WTC11 (cell line): ENCODE results near the gene SLC6A20. TPM values are rescaled to one million over a fixed set of nuclear protein-coding genes. Genes with fewer than 3 reads are reported as not detected.

Experiments
- ATAC-seq: fragments of 200-7000 bp; cut with Tn5 transposase; 2 replicates; pipeline ENCODE4 v1.10.0; 2021; ENCODE audit warnings: mild to moderate bottlenecking, moderate library complexity
- CTCF ChIA-PET: fragments of 300-600 bp; sonication (Branson Sonifier 250); formaldehyde crosslinking; loops from one replicate; lab custom pipeline; 2021; ENCODE audit warnings: antibody characterized with exemption; lab: Charles Lee
- POLR2A ChIA-PET: fragments of 350-600 bp; sonication (Branson Sonifier 250); formaldehyde crosslinking; loops from one replicate; lab custom pipeline; 2021; ENCODE audit warnings: antibody characterized with exemption; lab: Charles Lee
- DNase-seq: peaks from one replicate; pipeline ENCODE4 v3.0.0; 2021; ENCODE audit warnings: low spot score
- H3K27ac Mint-ChIP-seq: 2 replicates; pipeline ENCODE4 v1.8.0; 2021; ENCODE audit warnings: mixed read lengths
- H3K27me3 Mint-ChIP-seq: 2 replicates; pipeline ENCODE4 v1.8.0; 2021; ENCODE audit warnings: low read depth, mild to moderate bottlenecking, moderate library complexity, mixed read lengths
- H3K36me3 Mint-ChIP-seq: 2 replicates; pipeline ENCODE4 v1.8.0; 2021; ENCODE audit warnings: mixed read lengths
- H3K4me1 Mint-ChIP-seq: 2 replicates; pipeline ENCODE4 v1.8.0; 2022; ENCODE audit warnings: mixed read lengths
- H3K4me3 Mint-ChIP-seq: 2 replicates; pipeline ENCODE4 v1.8.0; 2021; ENCODE audit warnings: mild to moderate bottlenecking, moderate library complexity, mixed read lengths
- H3K9me3 Mint-ChIP-seq: 2 replicates; pipeline ENCODE4 v1.8.0; 2021; ENCODE audit warnings: mixed read lengths
- CREB1 ChIP-seq: sonication (generic); formaldehyde crosslinking; IDR thresholded peaks from 2 replicates; pipeline ENCODE4 v1.8.0; 2023; ENCODE audit warnings: mild to moderate bottlenecking, missing genetic modification reagents
- KAT7 ChIP-seq: sonication (generic); formaldehyde crosslinking; IDR thresholded peaks from 2 replicates; pipeline ENCODE4 v1.8.1; 2023; ENCODE audit warnings: missing genetic modification reagents, mild to moderate bottlenecking, borderline replicate concordance
- OVOL2 ChIP-seq: fragments of 250-450 bp; sonication (Bioruptor Pico); IDR thresholded peaks from 2 replicates; pipeline ENCODE4 v1.9.0; 2021; ENCODE audit warnings: mild to moderate bottlenecking, borderline replicate concordance
- TCF7 ChIP-seq: sonication (generic); formaldehyde crosslinking; IDR thresholded peaks from 2 replicates; pipeline ENCODE4 v1.8.0; 2022; ENCODE audit warnings: mild to moderate bottlenecking, low read depth, missing genetic modification reagents, moderate library complexity
- ZNF121 ChIP-seq: sonication (generic); formaldehyde crosslinking; IDR thresholded peaks from 2 replicates; pipeline ENCODE4 v1.8.0; 2023; ENCODE audit warnings: missing genetic modification reagents
- ZNF138 ChIP-seq: sonication (generic); formaldehyde crosslinking; conservative IDR thresholded peaks from 2 replicates; pipeline ENCODE4 v1.8.1; 2022; ENCODE audit warnings: mild to moderate bottlenecking, moderate library complexity, missing genetic modification reagents
- ZNF263 ChIP-seq: sonication (generic); formaldehyde crosslinking; IDR thresholded peaks from 2 replicates; pipeline ENCODE4 v1.8.1; 2022; ENCODE audit warnings: low read depth, mild to moderate bottlenecking, moderate library complexity, missing genetic modification reagents
- total RNA-seq: library from RNA; stranded (reverse); gene quantifications from 3 replicates; pipeline ENCODE4 v1.2.3, GENCODE V29; 2021
- TF ChIP-seq, protein P1 (sequence below): sonication (generic); formaldehyde crosslinking; conservative IDR thresholded peaks from 2 replicates; pipeline ENCODE4 v1.8.1; 2023; ENCODE audit warnings: mild to moderate bottlenecking, low read depth, missing genetic modification reagents, moderate library complexity
- TF ChIP-seq, protein P2 (sequence below): sonication (generic); formaldehyde crosslinking; IDR thresholded peaks from 2 replicates; pipeline ENCODE4 v1.8.1; 2022; ENCODE audit warnings: mild to moderate bottlenecking, moderate library complexity, missing genetic modification reagents
- TF ChIP-seq, protein P3 (sequence below): sonication (generic); formaldehyde crosslinking; IDR thresholded peaks from 2 replicates; pipeline ENCODE4 v1.8.0; 2022; ENCODE audit warnings: mild to moderate bottlenecking, missing genetic modification reagents
- TF ChIP-seq, protein P4 (sequence below): sonication (generic); formaldehyde crosslinking; conservative IDR thresholded peaks from 2 replicates; pipeline ENCODE4 v1.8.1; 2022; ENCODE audit warnings: mild to moderate bottlenecking, missing genetic modification reagents
- TF ChIP-seq, protein P5 (sequence below): sonication (generic); formaldehyde crosslinking; IDR thresholded peaks from 2 replicates; pipeline ENCODE4 v1.8.1; 2022; ENCODE audit warnings: low read depth, mild to moderate bottlenecking, moderate library complexity, missing genetic modification reagents, borderline replicate concordance
- TF ChIP-seq, protein P6 (sequence below): sonication (generic); formaldehyde crosslinking; IDR thresholded peaks from 2 replicates; pipeline ENCODE4 v1.8.0; 2022; ENCODE audit warnings: mild to moderate bottlenecking, missing genetic modification reagents
- TF ChIP-seq, protein P7 (sequence below): sonication (generic); formaldehyde crosslinking; IDR thresholded peaks from 2 replicates; pipeline ENCODE4 v1.8.1; 2023; ENCODE audit warnings: mild to moderate bottlenecking, missing genetic modification reagents, moderate library complexity
- TF ChIP-seq, protein P8 (sequence below): fragments of 250-450 bp; sonication (Bioruptor Pico); IDR thresholded peaks from 2 replicates; pipeline ENCODE4 v2.1.2; 2022; ENCODE audit warnings: mild to moderate bottlenecking, moderate library complexity

SLC6A20 gene
- total RNA-seq, 1 experiment from 2014 or later: 0.26 TPM

DNA sequence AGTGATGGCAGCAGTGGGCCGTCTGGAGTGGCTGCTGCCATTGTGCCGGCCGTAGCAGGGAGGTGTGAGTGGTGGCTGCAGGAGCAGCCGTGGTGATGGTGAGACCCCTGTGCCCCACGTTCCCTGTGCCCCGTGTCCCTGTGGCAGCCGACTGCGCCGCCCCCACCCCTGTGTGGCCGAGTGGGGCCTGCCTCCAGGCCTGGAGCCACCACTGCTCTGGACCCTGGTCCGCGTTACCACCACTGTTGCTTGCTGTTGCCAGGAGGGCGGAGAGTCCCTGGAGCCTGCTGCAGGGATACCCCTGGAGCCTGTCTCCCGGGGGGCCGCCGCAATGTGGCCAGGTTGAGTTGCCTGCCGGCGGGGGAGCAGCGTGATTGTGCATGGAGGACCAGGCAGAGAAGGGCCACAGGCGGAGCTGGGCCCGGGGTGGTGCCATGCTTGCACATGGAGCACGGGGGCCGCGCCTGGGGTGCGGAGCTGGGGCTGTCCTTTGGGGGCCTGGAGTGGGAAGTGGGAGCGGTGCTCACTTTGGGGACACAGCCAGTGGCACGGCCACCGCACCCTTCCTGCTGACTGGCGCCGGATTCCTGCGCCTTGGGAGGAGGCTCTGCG is 50.1 kb downstream of the SLC6A20 start (continued):
- TF ChIP-seq, protein P1, sequence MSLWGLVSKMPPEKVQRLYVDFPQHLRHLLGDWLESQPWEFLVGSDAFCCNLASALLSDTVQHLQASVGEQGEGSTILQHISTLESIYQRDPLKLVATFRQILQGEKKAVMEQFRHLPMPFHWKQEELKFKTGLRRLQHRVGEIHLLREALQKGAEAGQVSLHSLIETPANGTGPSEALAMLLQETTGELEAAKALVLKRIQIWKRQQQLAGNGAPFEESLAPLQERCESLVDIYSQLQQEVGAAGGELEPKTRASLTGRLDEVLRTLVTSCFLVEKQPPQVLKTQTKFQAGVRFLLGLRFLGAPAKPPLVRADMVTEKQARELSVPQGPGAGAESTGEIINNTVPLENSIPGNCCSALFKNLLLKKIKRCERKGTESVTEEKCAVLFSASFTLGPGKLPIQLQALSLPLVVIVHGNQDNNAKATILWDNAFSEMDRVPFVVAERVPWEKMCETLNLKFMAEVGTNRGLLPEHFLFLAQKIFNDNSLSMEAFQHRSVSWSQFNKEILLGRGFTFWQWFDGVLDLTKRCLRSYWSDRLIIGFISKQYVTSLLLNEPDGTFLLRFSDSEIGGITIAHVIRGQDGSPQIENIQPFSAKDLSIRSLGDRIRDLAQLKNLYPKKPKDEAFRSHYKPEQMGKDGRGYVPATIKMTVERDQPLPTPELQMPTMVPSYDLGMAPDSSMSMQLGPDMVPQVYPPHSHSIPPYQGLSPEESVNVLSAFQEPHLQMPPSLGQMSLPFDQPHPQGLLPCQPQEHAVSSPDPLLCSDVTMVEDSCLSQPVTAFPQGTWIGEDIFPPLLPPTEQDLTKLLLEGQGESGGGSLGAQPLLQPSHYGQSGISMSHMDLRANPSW (CRISPR knock-in tag): no peak
- TF ChIP-seq KAT7 (CRISPR knock-in tag) (no peak), ZNF263 (no peak), TCF7 (no peak), CREB1 (no peak), ZNF138 (no peak)
- TF ChIP-seq, protein P2, sequence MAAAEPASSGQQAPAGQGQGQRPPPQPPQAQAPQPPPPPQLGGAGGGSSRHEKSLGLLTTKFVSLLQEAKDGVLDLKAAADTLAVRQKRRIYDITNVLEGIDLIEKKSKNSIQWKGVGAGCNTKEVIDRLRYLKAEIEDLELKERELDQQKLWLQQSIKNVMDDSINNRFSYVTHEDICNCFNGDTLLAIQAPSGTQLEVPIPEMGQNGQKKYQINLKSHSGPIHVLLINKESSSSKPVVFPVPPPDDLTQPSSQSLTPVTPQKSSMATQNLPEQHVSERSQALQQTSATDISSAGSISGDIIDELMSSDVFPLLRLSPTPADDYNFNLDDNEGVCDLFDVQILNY: no peak
- TF ChIP-seq, protein P3, sequence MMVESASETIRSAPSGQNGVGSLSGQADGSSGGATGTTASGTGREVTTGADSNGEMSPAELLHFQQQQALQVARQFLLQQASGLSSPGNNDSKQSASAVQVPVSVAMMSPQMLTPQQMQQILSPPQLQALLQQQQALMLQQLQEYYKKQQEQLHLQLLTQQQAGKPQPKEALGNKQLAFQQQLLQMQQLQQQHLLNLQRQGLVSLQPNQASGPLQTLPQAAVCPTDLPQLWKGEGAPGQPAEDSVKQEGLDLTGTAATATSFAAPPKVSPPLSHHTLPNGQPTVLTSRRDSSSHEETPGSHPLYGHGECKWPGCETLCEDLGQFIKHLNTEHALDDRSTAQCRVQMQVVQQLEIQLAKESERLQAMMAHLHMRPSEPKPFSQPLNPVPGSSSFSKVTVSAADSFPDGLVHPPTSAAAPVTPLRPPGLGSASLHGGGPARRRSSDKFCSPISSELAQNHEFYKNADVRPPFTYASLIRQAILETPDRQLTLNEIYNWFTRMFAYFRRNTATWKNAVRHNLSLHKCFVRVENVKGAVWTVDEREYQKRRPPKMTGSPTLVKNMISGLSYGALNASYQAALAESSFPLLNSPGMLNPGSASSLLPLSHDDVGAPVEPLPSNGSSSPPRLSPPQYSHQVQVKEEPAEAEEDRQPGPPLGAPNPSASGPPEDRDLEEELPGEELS (CRISPR knock-in tag): no peak
- TF ChIP-seq, protein P4, sequence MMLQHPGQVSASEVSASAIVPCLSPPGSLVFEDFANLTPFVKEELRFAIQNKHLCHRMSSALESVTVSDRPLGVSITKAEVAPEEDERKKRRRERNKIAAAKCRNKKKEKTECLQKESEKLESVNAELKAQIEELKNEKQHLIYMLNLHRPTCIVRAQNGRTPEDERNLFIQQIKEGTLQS (CRISPR knock-in tag): no peak
- TF ChIP-seq, protein P5, sequence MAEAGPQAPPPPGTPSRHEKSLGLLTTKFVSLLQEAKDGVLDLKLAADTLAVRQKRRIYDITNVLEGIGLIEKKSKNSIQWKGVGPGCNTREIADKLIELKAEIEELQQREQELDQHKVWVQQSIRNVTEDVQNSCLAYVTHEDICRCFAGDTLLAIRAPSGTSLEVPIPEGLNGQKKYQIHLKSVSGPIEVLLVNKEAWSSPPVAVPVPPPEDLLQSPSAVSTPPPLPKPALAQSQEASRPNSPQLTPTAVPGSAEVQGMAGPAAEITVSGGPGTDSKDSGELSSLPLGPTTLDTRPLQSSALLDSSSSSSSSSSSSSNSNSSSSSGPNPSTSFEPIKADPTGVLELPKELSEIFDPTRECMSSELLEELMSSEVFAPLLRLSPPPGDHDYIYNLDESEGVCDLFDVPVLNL (CRISPR knock-in tag): no peak
- TF ChIP-seq, protein P6, sequence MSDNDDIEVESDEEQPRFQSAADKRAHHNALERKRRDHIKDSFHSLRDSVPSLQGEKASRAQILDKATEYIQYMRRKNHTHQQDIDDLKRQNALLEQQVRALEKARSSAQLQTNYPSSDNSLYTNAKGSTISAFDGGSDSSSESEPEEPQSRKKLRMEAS: no peak
- TF ChIP-seq, protein P7, sequence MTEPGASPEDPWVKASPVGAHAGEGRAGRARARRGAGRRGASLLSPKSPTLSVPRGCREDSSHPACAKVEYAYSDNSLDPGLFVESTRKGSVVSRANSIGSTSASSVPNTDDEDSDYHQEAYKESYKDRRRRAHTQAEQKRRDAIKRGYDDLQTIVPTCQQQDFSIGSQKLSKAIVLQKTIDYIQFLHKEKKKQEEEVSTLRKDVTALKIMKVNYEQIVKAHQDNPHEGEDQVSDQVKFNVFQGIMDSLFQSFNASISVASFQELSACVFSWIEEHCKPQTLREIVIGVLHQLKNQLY (CRISPR knock-in tag): no peak
- TF ChIP-seq, protein P8, sequence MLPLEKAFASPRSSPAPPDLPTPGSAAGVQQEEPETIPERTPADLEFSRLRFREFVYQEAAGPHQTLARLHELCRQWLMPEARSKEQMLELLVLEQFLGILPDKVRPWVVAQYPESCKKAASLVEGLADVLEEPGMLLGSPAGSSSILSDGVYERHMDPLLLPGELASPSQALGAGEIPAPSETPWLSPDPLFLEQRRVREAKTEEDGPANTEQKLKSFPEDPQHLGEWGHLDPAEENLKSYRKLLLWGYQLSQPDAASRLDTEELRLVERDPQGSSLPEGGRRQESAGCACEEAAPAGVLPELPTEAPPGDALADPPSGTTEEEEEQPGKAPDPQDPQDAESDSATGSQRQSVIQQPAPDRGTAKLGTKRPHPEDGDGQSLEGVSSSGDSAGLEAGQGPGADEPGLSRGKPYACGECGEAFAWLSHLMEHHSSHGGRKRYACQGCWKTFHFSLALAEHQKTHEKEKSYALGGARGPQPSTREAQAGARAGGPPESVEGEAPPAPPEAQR (CRISPR knock-in tag): no peak

DNA sequence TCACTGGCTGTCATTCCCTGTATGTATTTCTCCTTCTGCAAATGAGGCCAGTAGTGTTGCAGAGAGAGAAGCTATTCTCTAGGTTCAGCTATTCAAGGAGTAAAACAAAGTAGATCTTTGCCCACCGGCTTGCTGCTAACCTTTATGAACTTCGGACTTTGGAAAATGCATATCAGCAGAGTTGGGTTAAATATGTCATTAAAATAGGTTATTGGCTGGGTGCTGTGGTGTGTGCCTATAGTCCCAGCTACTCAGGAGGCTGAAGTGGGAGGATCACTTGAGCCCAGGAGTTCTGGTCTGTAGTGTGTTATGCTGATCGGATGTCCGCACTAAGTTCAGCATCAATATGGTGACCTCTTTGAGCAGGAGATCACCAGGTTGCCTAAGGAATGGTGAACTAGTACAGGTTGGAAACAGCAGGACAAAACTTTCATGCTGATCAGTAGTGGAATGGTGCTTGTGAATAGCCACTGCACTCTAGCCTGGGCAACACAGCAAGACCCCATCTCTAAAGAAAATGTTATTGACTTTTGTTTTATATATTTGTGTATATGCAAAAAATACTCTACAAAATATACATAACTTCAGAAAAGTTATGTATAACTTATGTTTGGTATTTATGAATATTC is 53.8 kb downstream of the SLC6A20 start:
- ATAC-seq (no peak), DNase-seq (no peak)
- TF ChIP-seq OVOL2 (CRISPR knock-in tag) (no peak), ZNF121 (CRISPR knock-in tag) (peak; percentile 88)
- H3K36me3 Mint-ChIP-seq: peaks cover 63% of the 10 kb centered on the region
- H3K4me3 Mint-ChIP-seq: no peak overlapping the region
- ChIA-PET CTCF (no interaction called here), POLR2A (no interaction called here)
- H3K9me3 Mint-ChIP-seq: no peaks in the 10 kb centered on the region
- H3K4me1 Mint-ChIP-seq: peaks cover 46% of the 10 kb centered on the region
- H3K27me3 Mint-ChIP-seq: no peaks in the 10 kb centered on the region
- peak overlapping the region; percentile 84 for H3K27ac Mint-ChIP-seq
